ENCODE results near the gene NPTN.

DNA sequence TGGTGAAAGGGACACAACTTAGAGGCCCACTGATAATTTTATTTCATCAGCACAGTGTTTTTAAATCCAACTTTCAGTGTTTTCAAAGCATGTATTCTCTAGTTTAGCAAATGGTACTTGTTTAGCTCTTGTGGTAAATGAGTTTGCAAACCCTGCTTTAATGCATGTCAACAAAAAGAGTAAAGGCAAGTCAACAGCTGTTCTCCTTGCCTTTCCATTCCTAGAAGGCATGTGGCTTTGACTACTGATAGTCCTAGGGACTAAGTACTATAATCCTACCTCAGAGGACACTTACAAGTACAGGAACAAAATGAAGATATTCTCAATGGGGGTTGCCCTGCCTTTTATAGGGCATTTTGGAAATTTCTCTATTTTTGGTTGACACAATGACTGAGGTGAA is 13.1 kb downstream of the NPTN start:
- TF ChIP-seq CTCF (conservative IDR thresholded peaks at IDR 0.05 in 1 of 2, IDR thresholded peaks at IDR 0.05 in 1 of 2; ENCODE audit: low read depth in 1 of 2, low read length in 2 of 2): no peak
- no peak for TF ChIP-seq EZH2 (IDR thresholded peaks at IDR 0.05; ENCODE audit: low read length, missing control alignments)
